SKM-1 treated with dmso at 0.1 percent for 144 hours (cell line): ENCODE measurements around the gene CTR9.

Experiments
- DNase-seq: peaks from one replicate; lab custom pipeline; 2025; ENCODE audit not compliant: unreplicated experiment; lab: John Stamatoyannopoulos, UW

The CTR9 gene

GRCh38 chr11:10750838-10751580 is at the start of gene CTR9:
Gene CTR9 (plus strand): TSS chr11:10751246. CDS start chr11:10751413, 167 bp downstream.
- peak; percentile 88 for DNase-seq

- DNase-seq, result no peak
These were observed 49.1 kb upstream of the CTR9 start for GRCh38 chr11:10701982-10702381.

- no peak for DNase-seq
These were observed 42.9 kb upstream of the CTR9 start for GRCh38 chr11:10708131-10708530.

- DNase-seq, result no peak
These were observed 41.6 kb upstream of the CTR9 start for GRCh38 chr11:10709299-10710086.

GRCh38 chr11:10715571-10715970 is 35.5 kb upstream of the CTR9 start:
- DNase-seq, result no peak

GRCh38 chr11:10716122-10716521 is 34.9 kb upstream of the CTR9 start:
- no peak for DNase-seq

GRCh38 chr11:10716543-10717259 is 34.3 kb upstream of the CTR9 start:
- no peak for DNase-seq

- no peak for DNase-seq
These were observed 31.4 kb upstream of the CTR9 start for GRCh38 chr11:10719616-10720015.

GRCh38 chr11:10720881-10721376 is 30.1 kb upstream of the CTR9 start:
- DNase-seq, result no peak

- no peak for DNase-seq
These were observed 28.7 kb upstream of the CTR9 start for GRCh38 chr11:10722307-10722706.

- DNase-seq, result peak; percentile 96
These were observed 25.7 kb upstream of the CTR9 start for GRCh38 chr11:10725114-10725906.

GRCh38 chr11:10725907-10726253 is 25.2 kb upstream of the CTR9 start:
- no peak for DNase-seq

GRCh38 chr11:10727146-10727851 is 23.7 kb upstream of the CTR9 start:
- DNase-seq, result no peak

- DNase-seq, result no peak
These were observed 22.9 kb upstream of the CTR9 start for GRCh38 chr11:10728154-10728553.

GRCh38 chr11:10728789-10729472 is 22.1 kb upstream of the CTR9 start:
- no peak for DNase-seq

GRCh38 chr11:10730151-10730550 is 20.9 kb upstream of the CTR9 start:
- DNase-seq, result no peak

- DNase-seq, result no peak
These were observed 19.9 kb upstream of the CTR9 start for GRCh38 chr11:10731064-10731680.

- peak; percentile 80 for DNase-seq
These were observed 15.3 kb upstream of the CTR9 start for GRCh38 chr11:10735481-10736475.
